Spinal cord (tissue), 10 donors: Measurements from ENCODE around the gene HS3ST6. TPM values are rescaled to one million over a fixed set of nuclear protein-coding genes. Genes with fewer than 3 reads are reported as not detected.

Experiments used
- DNase-seq, 6 donors: peaks; one replicate each; pipeline versions ENCODE4 v3.0.0 to v3.0.0-alpha.2; 2013 to 2015; ENCODE audit warnings: low spot score in 6 of 6, low read depth in 4 of 6
- H3K27ac ChIP-seq: one replicate; pipeline ENCODE4 v1.5.1; 2013; ENCODE audit warnings: low read depth, low read length, control low read depth
- H3K27me3 ChIP-seq: one replicate; pipeline ENCODE4 v1.6.1; 2013; ENCODE audit warnings: low read length; ENCODE audit not compliant: control insufficient read depth, insufficient read depth
- H3K36me3 ChIP-seq: one replicate; pipeline ENCODE4 v1.6.1; 2013; ENCODE audit warnings: low read length; ENCODE audit not compliant: control insufficient read depth, insufficient read depth
- H3K4me1 ChIP-seq: one replicate; pipeline ENCODE4 v1.6.1; 2013; ENCODE audit warnings: low read length; ENCODE audit not compliant: control insufficient read depth, insufficient read depth
- H3K4me3 ChIP-seq: one replicate; pipeline ENCODE4 v1.5.1; 2013; ENCODE audit warnings: low read depth, low read length, control low read depth
- H3K9me3 ChIP-seq: one replicate; pipeline ENCODE4 v1.6.1; 2013; ENCODE audit warnings: low read length; ENCODE audit not compliant: control insufficient read depth, insufficient read depth
- WGBS: methylation state at CpG from one replicate; pipeline ENCODE4 v1.1.5; 2013; ENCODE audit warnings: missing lambda C conversion rate; ENCODE audit not compliant: insufficient coverage; 5-methylcytosine and 5-hydroxymethylcytosine counted together
- polyA plus RNA-seq, 2 donors: library from polyadenylated mRNA; unstranded; fragments of 120-200 nt; gene quantifications; one replicate each; pipeline ENCODE4 v1.2.1, GENCODE V29; 2013; ENCODE audit not compliant: insufficient read length in 2 of 2
- total RNA-seq, 2 donors: library from RNA; depleted of rRNA in 1 of 2; stranded (reverse); fragments of 120-200 nt in 1 of 2; fragments of >200 nt in 1 of 2; gene quantifications; one replicate each; pipeline versions ENCODE4 v1.2.3 to v1.2.4, GENCODE V29; 2013 to 2014
- donor health status: healthy.

The HS3ST6 gene
- total and polyA plus RNA-seq, 4 donors: not detected

- no peak for DNase-seq
- 6% methylated on average over 19 of the region's 22 CpGs for WGBS
- Histone ChIP-seq H3K4me1 (peaks cover 15% of the 10 kb centered on the region), H3K9me3 (no peaks in the 10 kb centered on the region), H3K36me3 (no peaks in the 10 kb centered on the region), H3K27me3 (peaks cover 79% of the 10 kb centered on the region), H3K4me3 (no peak overlapping the region), H3K27ac (no peak overlapping the region)
Observed at GRCh38 chr16:1917056-1917664, 1.1 kb downstream of the HS3ST6 start.

- Histone ChIP-seq H3K36me3 (no peaks in the 10 kb centered on the region), H3K27me3 (peaks cover 74% of the 10 kb centered on the region), H3K4me3 (no peak overlapping the region), H3K27ac (no peak overlapping the region), H3K9me3 (no peaks in the 10 kb centered on the region), H3K4me1 (peaks cover 15% of the 10 kb centered on the region)
- no peak for DNase-seq
- 0% methylated on average over 2 of the region's 5 CpGs for WGBS
Observed at GRCh38 chr16:1916640-1916990, 1.6 kb downstream of the HS3ST6 start.

GRCh38 chr16:1915732-1916639, 2.2 kb downstream of the HS3ST6 start:
- no peak overlapping the region for H3K4me3 ChIP-seq
- no peak for DNase-seq
- no peaks in the 10 kb centered on the region for H3K9me3 ChIP-seq
- peaks cover 15% of the 10 kb centered on the region for H3K4me1 ChIP-seq
- H3K27ac ChIP-seq: no peak overlapping the region
- WGBS: 53% methylated on average over 25 of the region's 25 CpGs
- peaks cover 68% of the 10 kb centered on the region for H3K27me3 ChIP-seq
- H3K36me3 ChIP-seq: no peaks in the 10 kb centered on the region

- Histone ChIP-seq H3K4me1 (peaks cover 10% of the 10 kb centered on the region), H3K27ac (no peak overlapping the region), H3K4me3 (no peak overlapping the region), H3K27me3 (peaks cover 58% of the 10 kb centered on the region), H3K36me3 (no peaks in the 10 kb centered on the region), H3K9me3 (no peaks in the 10 kb centered on the region)
- WGBS: 24% methylated on average over 6 of the region's 8 CpGs
- DNase-seq: no peak
Observed at GRCh38 chr16:1914988-1915387, 3.2 kb downstream of the HS3ST6 start.

GRCh38 chr16:1914084-1914608, 4.1 kb downstream of the HS3ST6 start:
- DNase-seq: no peak
- Histone ChIP-seq H3K27ac (no peak overlapping the region), H3K27me3 (peaks cover 50% of the 10 kb centered on the region), H3K4me3 (no peak overlapping the region), H3K4me1 (peaks cover 10% of the 10 kb centered on the region), H3K9me3 (no peaks in the 10 kb centered on the region), H3K36me3 (no peaks in the 10 kb centered on the region)
- WGBS: 39% methylated on average over 8 of the region's 15 CpGs

- no peaks in the 10 kb centered on the region for H3K9me3 ChIP-seq
- no peak overlapping the region for H3K4me3 ChIP-seq
- H3K27me3 ChIP-seq: peaks cover 48% of the 10 kb centered on the region
- WGBS: 70% methylated on average over 8 of the region's 21 CpGs
- no peaks in the 10 kb centered on the region for H3K36me3 ChIP-seq
- H3K4me1 ChIP-seq: peaks cover 6% of the 10 kb centered on the region
- DNase-seq: no peak
- no peak overlapping the region for H3K27ac ChIP-seq
Observed at GRCh38 chr16:1913327-1914083, 4.7 kb downstream of the HS3ST6 start.

GRCh38 chr16:1912215-1912543, 6.0 kb downstream of the HS3ST6 start:
- Histone ChIP-seq H3K4me1 (no peaks in the 10 kb centered on the region), H3K9me3 (no peaks in the 10 kb centered on the region), H3K36me3 (no peaks in the 10 kb centered on the region), H3K4me3 (no peak overlapping the region), H3K27me3 (peaks cover 43% of the 10 kb centered on the region), H3K27ac (no peak overlapping the region)
- WGBS: 80% methylated on average over 17 of the region's 17 CpGs
- DNase-seq: no peak

- H3K27me3 ChIP-seq: peaks cover 38% of the 10 kb centered on the region
- no peak overlapping the region for H3K27ac ChIP-seq
- WGBS: 90% methylated on average over 59 of the region's 59 CpGs
- no peak for DNase-seq
- no peaks in the 10 kb centered on the region for H3K4me1 ChIP-seq
- H3K36me3 ChIP-seq: no peaks in the 10 kb centered on the region
- H3K9me3 ChIP-seq: no peaks in the 10 kb centered on the region
- H3K4me3 ChIP-seq: no peak overlapping the region
Observed at GRCh38 chr16:1911467-1912214, 6.6 kb downstream of the HS3ST6 start.

- Histone ChIP-seq H3K27ac (no peak overlapping the region), H3K4me3 (no peak overlapping the region), H3K9me3 (no peaks in the 10 kb centered on the region), H3K27me3 (peaks cover 26% of the 10 kb centered on the region), H3K4me1 (no peaks in the 10 kb centered on the region), H3K36me3 (no peaks in the 10 kb centered on the region)
- 84% methylated on average over 17 of the region's 18 CpGs for WGBS
- DNase-seq: no peak
Observed at GRCh38 chr16:1909561-1910231, 8.5 kb downstream of the HS3ST6 start.
